ENCODE results near the gene CALB2.
A peak's percentile ranks its signal among the peaks of the same experiment; 100 is the strongest.

The CALB2 gene

GRCh38 chr16:71426880-71427615 lies 68.5 kb downstream of the CALB2 start:
- DNase-seq (ENCODE audit: low read depth): no peak

GRCh38 chr16:71428385-71428784 lies 69.9 kb downstream of the CALB2 start:
- no peak for DNase-seq (ENCODE audit: low read depth)

GRCh38 chr16:71428883-71429282 lies 70.4 kb downstream of the CALB2 start:
- peak; percentile 45 for DNase-seq (ENCODE audit: low read depth)

GRCh38 chr16:71429581-71429980 lies 71.1 kb downstream of the CALB2 start:
- DNase-seq (ENCODE audit: low read depth): no peak

GRCh38 chr16:71430744-71431143 lies 72.2 kb downstream of the CALB2 start:
- no peak for DNase-seq (ENCODE audit: low read depth)

GRCh38 chr16:71431176-71431575 lies 72.7 kb downstream of the CALB2 start:
- no peak for DNase-seq (ENCODE audit: low read depth)

- no peak for DNase-seq (ENCODE audit: low read depth)
Observed at GRCh38 chr16:71431991-71432390, 73.5 kb downstream of the CALB2 start.

GRCh38 chr16:71432906-71433305 lies 74.4 kb downstream of the CALB2 start:
- no peak for DNase-seq (ENCODE audit: low read depth)

- DNase-seq (ENCODE audit: low read depth): no peak
Observed at GRCh38 chr16:71436473-71436872, 78.0 kb downstream of the CALB2 start.

GRCh38 chr16:71439523-71439922 lies 81.0 kb downstream of the CALB2 start:
- DNase-seq (ENCODE audit: low read depth): no peak
